Measurements from ENCODE around the gene SLC25A44. TPM values are rescaled to one million over a fixed set of nuclear protein-coding genes. Genes with fewer than 3 reads are reported as not detected.

Gene SLC25A44
- total and polyA plus RNA-seq, 9 donors = 6.8 to 21.0 (median 16.8) TPM

- Histone ChIP-seq H3K27me3 (no peaks in the 10 kb centered on the region), H3K36me3 (no peaks in the 10 kb centered on the region), H3K9me3 (no peaks in the 10 kb centered on the region), H3K27ac (no peak overlapping the region), H3K4me3 (no peak overlapping the region), H3K4me1 (ENCODE audit: insufficient read depth) (peaks cover 7% of the 10 kb centered on the region)
- WGBS, 3 donors = 15 to 24% (median 21%) methylated on average over 10 of the region's 10 CpGs
- TF ChIP-seq POLR2A (IDR thresholded peaks at IDR 0.05) (no peak), EP300 (IDR thresholded peaks at IDR 0.05) (no peak), CTCF (IDR thresholded peaks at IDR 0.05) (no peak)
- intact Hi-C loops (cut with DNase I) = loop anchor here in 1 of 4 donors (5.0 kb wide), 1 partner anchor 77 kb away; no protein-coding TSS in a partner anchor
- DNase-seq = no peak
These were observed 43.4 kb upstream of the SLC25A44 start for GRCh38 chr1:156150333-156151011.

GRCh38 chr1:156151093-156151688 lies 42.7 kb upstream of the SLC25A44 start:
- no peak for DNase-seq
- H3K36me3 ChIP-seq = no peaks in the 10 kb centered on the region
- H3K27ac ChIP-seq = no peak overlapping the region
- H3K4me3 ChIP-seq = no peak overlapping the region
- peaks cover 7% of the 10 kb centered on the region for H3K4me1 ChIP-seq (ENCODE audit: insufficient read depth)
- TF ChIP-seq EP300 (IDR thresholded peaks at IDR 0.05) (no peak), POLR2A (IDR thresholded peaks at IDR 0.05) (no peak)
- no peaks in the 10 kb centered on the region for H3K9me3 ChIP-seq
- intact Hi-C loops (cut with DNase I) = loop anchor here in 1 of 4 donors (5.0 kb wide), 1 partner anchor 76 kb away; no protein-coding TSS in a partner anchor
- H3K27me3 ChIP-seq = no peaks in the 10 kb centered on the region
- whole genome bisulfite sequencing, 3 donors = 60 to 73% (median 73%) methylated on average over 6 of the region's 6 CpGs

GRCh38 chr1:156152628-156153027 lies 41.3 kb upstream of the SLC25A44 start:
- Histone ChIP-seq H3K27ac (no peak overlapping the region), H3K27me3 (no peaks in the 10 kb centered on the region), H3K4me1 (ENCODE audit: insufficient read depth) (no peaks in the 10 kb centered on the region), H3K9me3 (no peaks in the 10 kb centered on the region), H3K36me3 (no peaks in the 10 kb centered on the region), H3K4me3 (no peak overlapping the region)
- no peak for TF ChIP-seq CTCF (IDR thresholded peaks at IDR 0.05)
- no peak for TF ChIP-seq EP300 (IDR thresholded peaks at IDR 0.05)
- no peak for TF ChIP-seq POLR2A (IDR thresholded peaks at IDR 0.05)
- WGBS, 3 donors = 42 to 49% (median 44%) methylated on average over 5 of the region's 5 CpGs
- no peak for DNase-seq
- intact Hi-C loops (cut with DNase I) = loop anchor here in 1 of 4 donors (5.0 kb wide), 1 partner anchor 75 kb away; no protein-coding TSS in a partner anchor

GRCh38 chr1:156153362-156153761 lies 40.5 kb upstream of the SLC25A44 start, which contains the start of gene SEMA4A:
SEMA4A (plus strand) TSS chr1:156153585; CDS start chr1:156154579, 994 bp downstream.
- H3K27me3 ChIP-seq = no peaks in the 10 kb centered on the region
- H3K4me1 ChIP-seq (ENCODE audit: insufficient read depth) = no peaks in the 10 kb centered on the region
- H3K36me3 ChIP-seq = no peaks in the 10 kb centered on the region
- H3K4me3 ChIP-seq = no peak within 1 kb of the TSS
- intact Hi-C loops (cut with DNase I) = loop anchor here in 1 of 4 donors (5.0 kb wide), 1 partner anchor 74 kb away; no protein-coding TSS in a partner anchor
- TF ChIP-seq EP300 (IDR thresholded peaks at IDR 0.05) (no peak), POLR2A (IDR thresholded peaks at IDR 0.05) (no peak), CTCF (IDR thresholded peaks at IDR 0.05) (no peak)
- no peak for DNase-seq
- no peaks in the 10 kb centered on the region for H3K9me3 ChIP-seq
- no peak within 1 kb of the TSS for H3K27ac ChIP-seq
- 76 to 77% (median 76%) methylated on average over 10 of the region's 10 CpGs for WGBS, 3 donors
